Activated B cell treated with CpG ODN at 0.5 μM for 24 hours (primary cell): ENCODE measurements around the gene SLC33A1. TPM values are rescaled to one million over a fixed set of nuclear protein-coding genes. Genes with fewer than 3 reads are reported as not detected.

Source experiments
- ATAC-seq: fragments of 200-7000 bp; cut with Tn5 transposase; one replicate; pipeline ENCODE4 v1.10.0; 2021; ENCODE audit warnings: low read depth, mild to moderate bottlenecking, moderate library complexity
- CTCF ChIA-PET: fragments of 350-600 bp; sonication (Branson Sonifier 250); formaldehyde crosslinking; loops from one replicate; lab custom pipeline; 2021; ENCODE audit warnings: antibody characterized with exemption; lab: Charles Lee
- POLR2A ChIA-PET: fragments of 350-600 bp; sonication (Branson Sonifier 250); formaldehyde crosslinking; loops from one replicate; lab custom pipeline; 2021; ENCODE audit warnings: antibody characterized with exemption; lab: Charles Lee
- DNase-seq: peaks from one replicate; pipeline ENCODE4 v3.0.0; 2022
- H3K27ac Mint-ChIP-seq: one replicate; pipeline ENCODE4 v1.8.0; 2020; ENCODE audit warnings: mixed read lengths
- H3K27me3 Mint-ChIP-seq: one replicate; pipeline ENCODE4 v1.8.0; 2021; ENCODE audit warnings: mixed read lengths
- H3K36me3 Mint-ChIP-seq: one replicate; pipeline ENCODE4 v1.8.0; 2021; ENCODE audit warnings: low read depth, mixed read lengths
- H3K4me1 Mint-ChIP-seq: one replicate; pipeline ENCODE4 v1.8.0; 2021; ENCODE audit warnings: mixed read lengths
- H3K4me3 Mint-ChIP-seq: one replicate; pipeline ENCODE4 v1.8.0; 2020; ENCODE audit warnings: mild to moderate bottlenecking, mixed read lengths
- H3K9me3 Mint-ChIP-seq: one replicate; pipeline ENCODE4 v1.8.0; 2020; ENCODE audit warnings: mixed read lengths
- intact Hi-C: fragments of 100-400 bp; cut with micrococcal nuclease; formaldehyde crosslinking; loops from one replicate; pipeline ENCODE4 v1.15.1; 2024
- total RNA-seq: library from RNA; stranded (reverse); gene quantifications from 2 replicates; pipeline ENCODE4 v1.2.3, GENCODE V29; 2022
- TF ChIP-seq, protein P1 (sequence below): fragments of 200-600 bp; IDR thresholded peaks from one replicate; pipeline ENCODE4 v1.8.0; 2022; ENCODE audit warnings: antibody characterized with exemption, mild to moderate bottlenecking

Gene SLC33A1
- total RNA-seq, 1 donor from 2014 or later, result 23.3 TPM

DNA sequence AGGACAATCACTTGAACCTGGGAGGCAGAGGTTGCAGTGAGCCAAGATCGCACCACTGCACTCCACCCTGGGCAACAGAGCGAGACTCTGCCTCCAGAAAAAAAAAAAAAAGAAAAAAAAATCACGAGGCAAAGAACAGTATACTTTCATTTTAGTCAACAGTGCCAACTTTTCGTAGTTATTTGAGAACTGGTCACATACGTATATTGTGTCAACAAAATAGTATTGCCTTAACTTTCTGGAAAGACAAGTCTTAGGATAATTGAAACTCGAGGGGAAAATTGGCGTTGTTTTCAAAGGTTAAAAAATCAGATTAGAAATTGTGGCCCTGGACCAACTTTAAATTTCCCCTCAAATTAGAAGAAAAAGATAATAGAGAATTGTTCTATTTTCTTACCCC is 30.1 kb upstream of the SLC33A1 start:
- Mint-ChIP-seq H3K27ac (no peak overlapping the region), H3K9me3 (no peaks in the 10 kb centered on the region), H3K27me3 (no peaks in the 10 kb centered on the region), H3K4me1 (peaks cover 28% of the 10 kb centered on the region), H3K36me3 (no peaks in the 10 kb centered on the region), H3K4me3 (no peak overlapping the region)
- no peak for DNase-seq
- ATAC-seq, result no peak
- intact Hi-C loops, result no loop called here
- ChIA-PET POLR2A (no interaction called here), CTCF (no interaction called here)
- TF ChIP-seq, protein P1, sequence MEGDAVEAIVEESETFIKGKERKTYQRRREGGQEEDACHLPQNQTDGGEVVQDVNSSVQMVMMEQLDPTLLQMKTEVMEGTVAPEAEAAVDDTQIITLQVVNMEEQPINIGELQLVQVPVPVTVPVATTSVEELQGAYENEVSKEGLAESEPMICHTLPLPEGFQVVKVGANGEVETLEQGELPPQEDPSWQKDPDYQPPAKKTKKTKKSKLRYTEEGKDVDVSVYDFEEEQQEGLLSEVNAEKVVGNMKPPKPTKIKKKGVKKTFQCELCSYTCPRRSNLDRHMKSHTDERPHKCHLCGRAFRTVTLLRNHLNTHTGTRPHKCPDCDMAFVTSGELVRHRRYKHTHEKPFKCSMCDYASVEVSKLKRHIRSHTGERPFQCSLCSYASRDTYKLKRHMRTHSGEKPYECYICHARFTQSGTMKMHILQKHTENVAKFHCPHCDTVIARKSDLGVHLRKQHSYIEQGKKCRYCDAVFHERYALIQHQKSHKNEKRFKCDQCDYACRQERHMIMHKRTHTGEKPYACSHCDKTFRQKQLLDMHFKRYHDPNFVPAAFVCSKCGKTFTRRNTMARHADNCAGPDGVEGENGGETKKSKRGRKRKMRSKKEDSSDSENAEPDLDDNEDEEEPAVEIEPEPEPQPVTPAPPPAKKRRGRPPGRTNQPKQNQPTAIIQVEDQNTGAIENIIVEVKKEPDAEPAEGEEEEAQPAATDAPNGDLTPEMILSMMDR, result no peak

DNA sequence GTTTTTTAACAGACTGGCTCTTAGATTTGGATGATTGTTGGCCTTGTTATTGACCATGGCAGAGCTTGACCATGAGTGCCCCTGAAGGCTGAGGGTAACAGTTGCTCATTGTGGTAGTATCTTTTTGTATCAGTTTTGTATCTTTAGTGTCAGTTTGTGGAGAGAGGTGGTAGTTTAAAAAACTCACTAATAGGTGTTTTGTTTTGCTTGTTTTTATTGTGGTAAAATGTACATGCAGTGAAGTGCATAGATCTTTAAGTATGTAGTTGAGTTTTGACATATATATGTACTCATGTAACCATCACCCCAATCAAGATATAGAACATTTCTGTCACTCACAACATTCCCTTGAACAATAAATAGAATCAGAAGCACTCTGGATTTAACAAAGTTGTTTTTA is 26.1 kb upstream of the SLC33A1 start:
- Mint-ChIP-seq H3K4me3 (no peak overlapping the region), H3K36me3 (no peaks in the 10 kb centered on the region), H3K27me3 (no peaks in the 10 kb centered on the region), H3K4me1 (peaks cover 26% of the 10 kb centered on the region), H3K9me3 (no peaks in the 10 kb centered on the region), H3K27ac (no peak overlapping the region)
- TF ChIP-seq, protein P1, result no peak
- no peak for ATAC-seq
- DNase-seq, result no peak
- ChIA-PET CTCF (no interaction called here), POLR2A (no interaction called here)
- intact Hi-C loops, result no loop called here

DNA sequence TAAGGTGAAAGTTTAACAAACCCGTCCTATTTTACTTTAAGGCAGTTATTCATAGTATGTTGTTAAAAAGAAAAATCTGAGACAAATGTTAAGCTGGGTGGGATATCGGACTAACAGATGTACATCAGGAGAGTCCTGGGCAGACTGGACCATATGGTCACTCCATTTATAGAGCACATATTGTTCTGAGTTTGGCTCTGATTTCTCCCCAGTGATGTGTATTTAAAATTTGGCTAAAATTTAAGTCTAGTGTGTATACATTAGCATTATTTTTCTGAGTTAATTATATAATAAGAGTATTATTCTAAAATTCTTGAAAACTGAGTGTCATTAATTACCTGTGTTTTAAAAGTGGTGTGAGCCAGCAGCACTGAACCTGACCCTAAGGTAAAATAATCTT is 22.3 kb upstream of the SLC33A1 start:
- no peak for ATAC-seq

DNA sequence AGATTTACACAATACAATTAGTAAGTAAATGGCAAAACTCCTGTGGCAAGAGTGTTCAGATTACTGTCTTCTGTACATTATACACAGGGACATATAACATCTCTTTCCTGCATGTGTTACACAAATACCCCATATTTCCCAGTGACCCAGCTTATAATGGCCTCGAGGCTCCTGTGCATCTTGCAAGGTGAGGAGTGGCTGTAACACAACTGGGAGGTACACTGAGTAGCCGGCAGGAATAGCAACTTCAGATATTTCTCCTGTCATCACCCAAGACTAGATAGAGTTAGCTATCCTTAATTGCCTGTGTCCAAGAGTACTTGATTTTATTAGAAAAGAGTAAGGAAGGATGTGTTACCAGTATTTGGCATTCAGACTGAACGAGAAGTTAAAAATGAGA is 21.8 kb upstream of the SLC33A1 start:
- CTCF ChIA-PET, result no interaction called here
- H3K9me3 Mint-ChIP-seq, result no peaks in the 10 kb centered on the region
- H3K4me3 Mint-ChIP-seq, result no peak overlapping the region
- H3K27ac Mint-ChIP-seq, result no peak overlapping the region
- no peak for ATAC-seq
- POLR2A ChIA-PET, result no interaction called here
- H3K36me3 Mint-ChIP-seq, result peaks cover 2% of the 10 kb centered on the region
- no peaks in the 10 kb centered on the region for H3K27me3 Mint-ChIP-seq
- H3K4me1 Mint-ChIP-seq, result peaks cover 24% of the 10 kb centered on the region
- TF ChIP-seq, protein P1, result no peak
- no peak for DNase-seq
- intact Hi-C loops, result no loop called here

More for the DNA sequence above, 22.3 kb upstream of the SLC33A1 start:
- peaks cover 2% of the 10 kb centered on the region for H3K36me3 Mint-ChIP-seq
- CTCF ChIA-PET, result no interaction called here
- H3K27ac Mint-ChIP-seq, result no peak overlapping the region
- peaks cover 27% of the 10 kb centered on the region for H3K4me1 Mint-ChIP-seq
- H3K9me3 Mint-ChIP-seq, result no peaks in the 10 kb centered on the region
- no peak overlapping the region for H3K4me3 Mint-ChIP-seq
- POLR2A ChIA-PET, result no interaction called here
- TF ChIP-seq, protein P1, result no peak
- H3K27me3 Mint-ChIP-seq, result no peaks in the 10 kb centered on the region
- DNase-seq, result no peak
- intact Hi-C loops, result no loop called here

DNA sequence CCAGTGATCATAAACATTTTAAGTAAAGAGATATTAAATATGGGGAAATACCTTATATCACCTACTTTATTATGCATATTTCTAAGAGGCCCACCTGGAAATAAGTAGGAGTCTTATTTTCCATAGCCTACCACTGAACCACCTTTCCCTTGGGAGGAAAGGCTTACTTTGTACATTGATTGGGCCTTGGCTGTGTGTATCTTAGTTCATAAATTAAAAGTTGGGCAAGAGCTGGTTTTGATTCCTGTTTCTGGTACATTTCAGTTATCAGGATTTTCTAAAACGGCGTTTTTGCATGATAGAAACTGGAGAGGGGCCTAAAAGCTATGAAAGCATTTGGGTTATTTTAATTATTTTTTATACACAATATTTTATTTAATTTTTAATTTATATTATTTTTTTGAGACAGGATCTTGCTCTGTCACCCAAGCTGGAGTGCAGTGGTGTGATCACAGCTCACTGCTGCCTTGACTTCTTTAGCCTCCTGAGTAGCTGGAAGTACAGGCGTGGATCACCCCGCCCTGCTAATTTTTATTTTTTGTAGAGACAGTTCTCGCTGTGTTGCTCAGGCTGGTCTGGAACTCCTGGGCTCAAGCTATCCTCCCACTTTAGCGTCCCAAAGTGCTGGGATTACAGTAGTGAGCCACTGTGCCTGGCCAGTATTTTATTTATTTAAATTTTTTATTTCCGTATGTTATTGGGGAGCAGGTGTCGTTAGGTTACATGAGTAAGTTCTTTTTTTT is 18.8 kb upstream of the SLC33A1 start:
- Mint-ChIP-seq H3K36me3 (peaks cover 2% of the 10 kb centered on the region), H3K27me3 (no peaks in the 10 kb centered on the region), H3K9me3 (no peaks in the 10 kb centered on the region), H3K4me3 (no peak overlapping the region), H3K4me1 (peaks cover 20% of the 10 kb centered on the region), H3K27ac (no peak overlapping the region)
- ATAC-seq (no peak), DNase-seq (no peak)
- intact Hi-C loops, result loop anchor here (5.0 kb wide), 3 partner anchors 684 to 954 kb away; partner anchors contain the start of genes LEKR1, SSR3 and TIPARP
- ChIA-PET POLR2A (no interaction called here), CTCF (interaction anchor here (0.8 kb wide), 1 partner anchor 67 kb away, joined by 4 read pairs; the partner anchor contains the start of gene C3orf33)
- TF ChIP-seq, protein P1, result no peak
